HL-60/S4 treated with phorbol 12-myristate 13-acetate at 8.2 ng/mL for 4 days and 3 days (cell line): ENCODE measurements around the gene WBP1L.

Experiments
- in situ Hi-C: fragments of 300-500 bp; cut with MboI; formaldehyde crosslinking; loops from 2 replicates; pipeline ENCODE4 v1.15.0; 2022; ENCODE audit warnings: low sequenced_read_pairs

WBP1L gene

DNA sequence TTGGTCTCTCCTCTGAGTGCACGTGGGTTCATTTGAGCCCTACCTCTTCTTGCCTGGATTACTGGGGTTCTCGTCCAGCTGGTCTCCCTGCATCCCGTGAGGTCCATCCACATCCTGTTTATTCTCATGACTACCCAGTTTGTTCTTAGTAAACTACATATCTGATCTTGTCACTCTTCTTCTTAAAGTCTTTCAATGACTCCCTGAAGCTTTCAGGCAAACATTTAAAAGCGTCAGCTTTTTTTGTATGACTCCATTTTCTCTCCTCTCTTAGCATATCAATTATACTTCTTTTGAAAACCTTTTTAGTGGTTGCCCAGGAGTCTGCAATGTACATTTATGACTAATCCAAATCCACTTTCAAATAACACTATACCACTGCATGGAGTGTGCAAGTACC, 21.8 kb upstream of the WBP1L start:
- in situ Hi-C loops, result loop anchor here (10.0 kb wide), 1 partner anchor 113 kb away; the partner anchor contains the start of gene CYP17A1

DNA sequence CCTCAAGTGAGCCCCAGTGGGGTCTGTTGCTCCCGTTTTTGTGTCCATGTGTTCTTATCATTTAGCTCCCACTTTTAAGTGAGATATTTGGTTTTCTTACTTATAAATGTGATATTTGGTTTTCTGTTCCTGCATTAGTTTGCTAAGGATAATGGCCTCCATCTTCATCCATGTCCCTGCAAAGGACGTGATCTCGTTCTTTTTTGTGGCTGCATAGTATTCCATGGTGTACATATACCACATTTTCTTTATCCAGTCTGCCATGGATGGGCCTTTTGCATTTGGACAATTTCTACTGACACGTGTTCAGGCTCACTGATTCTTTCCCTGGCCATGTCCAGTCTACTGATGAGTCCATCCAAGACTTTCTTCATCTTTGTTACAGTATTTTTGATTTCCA, 19.8 kb upstream of the WBP1L start:
- in situ Hi-C loops, result loop anchor here (10.0 kb wide), 1 partner anchor 111 kb away; the partner anchor contains the start of gene CYP17A1

DNA sequence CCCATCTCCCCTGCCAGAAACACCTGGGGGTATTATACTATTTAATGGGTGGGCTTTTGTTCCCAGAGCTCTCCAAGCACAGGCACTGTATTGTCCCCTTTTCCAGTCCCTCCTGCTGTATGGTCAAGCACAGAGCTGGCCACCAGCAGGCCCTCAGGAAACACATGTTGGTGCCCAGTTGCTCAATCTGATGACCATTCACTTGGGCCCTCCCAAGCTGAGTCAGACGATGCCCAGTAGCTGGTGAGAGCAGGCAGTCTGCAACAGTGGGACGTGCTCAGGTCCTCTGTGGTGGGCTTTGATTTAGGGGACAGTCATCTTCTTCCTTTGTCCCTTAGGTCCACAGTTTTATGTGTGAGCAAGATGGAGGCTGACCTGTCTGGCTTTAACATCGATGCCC, 17.5 kb upstream of the WBP1L start:
- in situ Hi-C loops, result loop anchor here (10.0 to 25.0 kb wide), 2 partner anchors 109 to 336 kb away; partner anchors contain the start of gene CYP17A1

DNA sequence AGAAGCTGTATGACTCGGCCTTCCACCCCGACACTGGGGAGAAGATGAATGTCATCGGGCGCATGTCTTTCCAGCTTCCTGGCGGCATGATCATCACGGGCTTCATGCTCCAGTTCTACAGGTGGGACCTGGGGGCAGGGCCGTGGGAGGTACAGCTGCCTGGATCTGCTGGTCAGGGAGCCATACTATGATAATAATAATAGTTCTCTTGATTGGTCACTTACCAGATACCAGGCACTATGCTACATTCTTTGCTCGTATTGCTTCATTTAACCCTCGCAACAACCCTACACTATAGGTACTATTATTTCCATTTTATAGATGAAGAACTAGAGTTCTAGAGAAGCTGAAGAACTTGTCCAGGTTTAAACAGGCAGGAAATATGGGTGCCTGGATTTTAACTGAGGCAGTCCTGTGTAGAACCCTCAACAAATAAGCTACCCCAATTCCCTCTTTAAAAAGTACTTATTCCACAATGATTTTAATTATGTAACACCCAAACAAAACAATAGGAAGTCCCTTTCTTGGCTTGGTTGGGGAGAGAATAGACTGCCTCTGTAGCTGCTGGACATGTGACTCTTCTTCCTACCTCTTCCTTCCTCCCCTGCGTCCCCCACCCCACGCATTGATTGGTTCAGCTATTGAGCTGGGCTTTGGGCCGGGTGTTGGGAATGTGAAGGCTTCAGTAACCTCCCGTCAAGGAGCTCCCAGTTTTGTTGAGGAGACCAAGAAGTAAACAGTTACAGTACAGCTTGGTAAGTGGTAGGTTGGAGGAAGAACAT, 16.5 kb upstream of the WBP1L start:
- in situ Hi-C loops, result loop anchor here (10.0 to 25.0 kb wide), 2 partner anchors 108 to 335 kb away; partner anchors contain the start of gene CYP17A1

DNA sequence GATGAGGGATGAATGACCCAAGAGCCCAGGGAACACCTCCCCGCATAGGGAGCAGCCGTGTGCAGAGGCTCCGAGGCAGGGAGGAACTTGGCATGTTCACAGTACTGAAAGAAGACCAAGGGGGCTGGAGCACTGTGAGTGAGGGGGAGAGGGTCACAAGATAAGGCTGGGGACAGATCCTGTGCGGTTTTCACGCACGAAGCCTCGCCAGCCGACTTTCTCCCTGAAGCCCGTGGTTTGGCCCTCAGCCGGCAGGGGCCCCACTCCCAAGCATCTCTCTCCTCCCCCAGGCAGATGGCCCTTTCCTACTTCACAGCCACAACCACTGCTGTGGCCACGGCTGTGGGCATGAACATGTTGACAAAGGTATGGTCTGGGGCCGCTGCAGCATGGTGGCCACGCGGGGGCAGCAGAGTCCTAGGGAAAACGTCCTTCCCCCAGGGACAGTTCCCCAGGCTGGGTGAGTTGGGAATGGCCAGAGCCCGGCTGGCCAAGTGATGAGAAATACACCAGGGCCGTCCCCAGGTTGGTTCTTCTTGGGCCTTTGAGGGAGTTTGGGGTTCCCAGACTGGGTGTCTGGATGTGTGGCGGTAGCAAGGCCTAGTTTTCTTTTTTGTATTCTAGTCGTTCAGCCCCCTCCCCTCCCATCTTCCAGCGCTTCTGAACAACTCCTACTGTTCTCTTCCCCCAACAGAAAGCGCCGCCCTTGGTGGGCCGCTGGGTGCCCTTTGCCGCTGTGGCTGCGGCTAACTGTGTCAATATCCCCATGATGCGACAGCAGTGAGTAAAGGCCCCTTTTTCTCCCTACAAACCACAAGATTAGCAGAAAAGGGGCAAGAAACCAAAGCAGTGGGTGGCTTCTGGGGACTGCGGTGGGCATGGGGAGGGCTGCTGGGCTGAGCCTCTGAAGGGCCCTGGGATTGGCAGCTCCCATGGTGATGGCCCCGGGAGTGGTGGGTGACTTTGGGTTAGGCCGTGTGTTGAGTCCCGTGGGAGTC, 14.4 kb upstream of the WBP1L start:
- in situ Hi-C loops, result loop anchor here (10.0 to 25.0 kb wide), 3 partner anchors 105 to 333 kb away; partner anchors contain the start of genes CNNM2 and CYP17A1

DNA sequence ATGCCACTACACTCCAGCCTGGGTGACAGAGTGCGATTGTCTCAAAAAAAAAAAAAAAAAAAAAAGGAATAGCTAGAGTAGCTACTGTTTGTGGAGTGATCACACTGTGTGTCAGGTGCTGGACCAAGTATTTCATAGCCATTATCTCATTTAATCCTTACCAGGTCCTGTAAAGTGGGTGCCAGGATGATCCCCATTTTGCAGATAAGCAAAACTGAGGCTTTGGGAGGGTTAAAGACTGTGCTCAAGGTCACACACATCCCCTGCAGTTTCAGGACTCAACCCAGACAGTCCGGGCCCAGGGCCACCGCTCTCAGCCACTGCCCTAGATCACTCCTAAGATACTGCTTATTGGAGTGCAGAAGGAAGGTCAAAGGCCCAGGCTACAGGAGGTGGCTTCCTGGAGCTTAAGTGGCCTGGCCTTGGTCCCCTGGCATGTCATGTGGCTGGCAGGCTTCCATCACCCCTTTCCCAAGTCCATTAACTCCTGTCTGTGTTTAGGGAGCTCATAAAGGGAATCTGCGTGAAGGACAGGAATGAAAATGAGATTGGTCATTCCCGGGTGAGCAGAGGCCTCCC, 12.4 kb upstream of the WBP1L start:
- in situ Hi-C loops, result loop anchor here (10.0 to 25.0 kb wide), 2 partner anchors 183 to 331 kb away; partner anchors contain the start of gene CNNM2

DNA sequence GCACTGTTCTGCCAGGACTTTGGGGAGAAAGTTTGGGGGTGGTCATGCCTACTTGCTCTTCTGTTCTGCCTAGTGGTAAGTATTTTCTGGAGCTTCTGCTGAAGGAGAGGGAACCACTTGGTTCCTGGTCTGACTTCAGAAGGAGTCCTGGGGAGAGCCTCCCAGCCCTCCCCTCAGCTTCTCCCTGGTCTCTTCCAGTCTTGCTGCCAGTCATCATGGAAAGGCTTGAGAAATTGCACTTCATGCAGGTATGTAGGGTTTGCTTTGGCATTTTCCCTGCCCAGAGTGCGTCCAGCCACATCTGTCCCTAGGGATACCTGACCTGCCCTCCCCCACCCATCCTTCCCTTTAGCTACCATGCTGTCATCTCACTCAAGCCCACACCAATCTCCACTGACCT, 11.1 kb upstream of the WBP1L start:
- in situ Hi-C loops, result loop anchor here (10.0 to 25.0 kb wide), 2 partner anchors 182 to 330 kb away; partner anchors contain the start of gene CNNM2

DNA sequence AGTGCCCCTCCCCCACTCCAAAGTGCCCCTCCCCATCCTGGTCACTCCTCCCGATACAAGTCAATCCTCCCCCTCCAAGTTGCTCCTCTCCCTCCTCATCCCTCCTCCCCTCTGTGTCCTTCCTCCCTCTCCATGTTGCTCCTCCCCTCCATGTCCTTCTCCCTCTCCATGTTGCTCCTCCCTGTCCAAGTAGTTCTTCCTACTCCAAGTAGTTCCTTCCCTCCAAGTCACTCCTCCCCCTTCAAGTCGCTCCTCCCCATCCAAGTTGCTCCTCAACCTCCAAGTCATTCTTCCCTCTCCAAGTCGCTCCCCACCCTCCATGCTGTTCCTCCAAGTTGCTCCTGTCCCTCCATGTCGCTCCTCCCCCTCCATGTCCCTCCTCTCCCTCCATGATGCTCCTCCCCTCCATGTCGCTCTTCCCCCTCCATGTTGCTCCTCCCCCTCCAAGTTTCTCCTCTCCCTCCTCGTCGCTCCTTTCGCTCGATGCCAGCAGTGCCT, 8.6 kb upstream of the WBP1L start:
- in situ Hi-C loops, result loop anchor here (10.0 to 25.0 kb wide), 2 partner anchors 180 to 327 kb away; partner anchors contain the start of gene CNNM2

DNA sequence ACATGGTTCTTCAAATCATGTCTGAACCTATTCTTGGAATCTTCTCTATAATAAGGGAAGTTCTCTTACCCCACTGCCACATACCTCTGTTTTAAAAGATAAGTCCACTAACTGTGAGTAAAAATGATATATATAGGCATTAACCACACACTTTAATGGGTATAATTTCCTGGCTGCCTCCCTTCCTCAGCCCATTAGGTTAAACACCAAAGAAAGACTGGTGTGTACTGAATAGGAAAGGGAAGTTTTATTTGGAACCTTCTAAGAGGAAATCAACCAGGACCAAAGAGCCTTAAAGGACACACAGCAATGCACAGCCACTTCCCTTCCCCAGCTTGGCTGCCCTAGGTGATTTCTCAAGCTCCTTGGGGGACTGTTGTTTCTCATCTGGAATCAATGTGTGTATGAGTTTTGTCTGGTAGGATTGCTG, 5.0 kb upstream of the WBP1L start:
- in situ Hi-C loops, result loop anchor here (10.0 to 25.0 kb wide), 2 partner anchors 176 to 324 kb away; partner anchors contain the start of gene CNNM2

DNA sequence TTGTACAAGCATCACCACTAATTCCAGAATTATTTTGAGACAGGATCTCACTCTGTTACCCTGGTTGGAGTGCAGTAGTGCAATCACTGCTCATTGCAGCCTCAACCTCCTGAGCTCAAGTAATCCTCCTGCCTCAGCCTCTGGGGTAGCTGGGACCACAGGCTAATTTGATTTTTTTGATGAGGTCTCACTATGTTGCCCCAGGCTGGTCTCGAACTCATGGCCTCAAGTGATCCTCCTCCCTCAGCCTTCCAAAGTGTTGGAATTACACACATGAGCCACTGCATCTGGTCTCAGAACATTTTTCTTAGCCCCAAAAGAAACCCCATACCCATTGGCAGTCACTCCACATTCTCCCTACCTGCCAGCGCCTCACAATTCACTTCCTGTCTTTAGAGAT, 3.5 kb upstream of the WBP1L start:
- in situ Hi-C loops, result loop anchor here (5.0 to 25.0 kb wide), 2 partner anchors 72 to 322 kb away; no protein-coding TSS in a partner anchor

DNA sequence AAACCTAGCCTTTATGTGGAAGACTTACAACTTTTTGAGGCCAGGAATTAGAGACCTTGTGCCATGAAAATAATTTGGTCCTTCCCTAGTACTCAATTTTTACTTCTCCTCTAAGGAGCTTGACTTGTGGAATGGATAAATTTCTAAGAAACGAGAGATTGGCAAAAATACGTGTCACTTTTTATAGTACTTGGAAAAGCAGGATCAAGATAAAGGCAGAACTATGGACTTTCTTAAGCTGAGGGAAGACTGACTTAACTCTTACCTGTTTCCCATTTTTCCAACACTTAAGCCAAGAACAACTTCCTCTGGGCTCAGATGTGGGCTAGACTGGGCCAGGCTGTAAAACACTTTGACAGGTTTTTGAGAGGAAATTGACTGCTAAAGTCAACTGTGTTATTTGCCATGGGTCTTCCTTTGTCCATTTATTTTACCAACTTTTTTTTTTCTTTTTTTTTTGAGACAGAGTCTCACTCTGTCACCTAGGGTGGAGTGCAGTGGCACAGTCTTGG, 2.0 kb upstream of the WBP1L start:
- in situ Hi-C loops, result loop anchor here (5.0 to 25.0 kb wide), 2 partner anchors 71 to 321 kb away; no protein-coding TSS in a partner anchor

DNA sequence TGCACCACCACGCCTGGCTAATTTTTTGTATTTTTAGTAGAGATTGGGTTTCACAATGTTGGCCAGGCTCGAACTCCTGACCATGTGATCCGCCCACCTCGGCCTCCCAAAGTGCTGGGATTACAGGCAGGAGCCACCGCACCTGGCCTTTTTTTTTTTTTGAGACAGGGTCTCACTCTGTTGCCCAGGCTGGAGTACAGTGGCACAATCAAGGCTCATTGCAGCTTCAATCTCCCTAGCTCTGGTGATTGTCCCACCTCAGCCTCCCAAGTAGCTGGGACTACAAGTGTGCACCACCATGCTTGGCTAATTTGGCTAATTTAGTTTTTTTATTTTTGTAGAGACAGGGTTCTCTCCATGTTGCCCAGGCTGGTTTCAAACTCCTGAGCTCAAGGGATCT, 1.4 kb upstream of the WBP1L start:
- in situ Hi-C loops, result loop anchor here (5.0 to 25.0 kb wide), 2 partner anchors 70 to 320 kb away; no protein-coding TSS in a partner anchor

DNA sequence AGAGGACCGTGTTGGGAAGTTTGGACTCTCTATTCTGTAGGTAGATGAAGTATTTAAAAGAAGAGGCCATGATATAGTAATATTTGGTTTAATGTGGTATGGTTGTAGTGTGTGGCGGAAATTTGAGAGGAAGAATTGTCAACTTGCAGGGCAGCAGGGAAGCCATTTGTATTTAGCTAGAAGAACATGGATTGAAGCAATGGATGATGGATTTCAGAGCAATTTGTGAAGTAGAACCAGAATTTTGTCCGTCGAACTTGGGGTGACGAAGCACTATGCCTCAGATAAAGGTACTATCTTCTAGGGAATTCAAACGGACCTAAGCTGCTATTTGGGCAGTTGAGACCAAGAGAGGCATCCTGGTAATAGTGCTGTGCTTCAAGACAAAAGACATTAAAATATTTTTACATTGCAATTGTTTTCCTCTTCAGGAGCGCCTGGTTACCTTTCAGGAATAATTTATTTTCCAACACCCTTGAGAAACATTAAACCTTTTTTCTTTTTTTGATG, 615 bp upstream of the WBP1L start:
- in situ Hi-C loops, result loop anchor here (5.0 to 25.0 kb wide), 2 partner anchors 69 to 319 kb away; no protein-coding TSS in a partner anchor

DNA sequence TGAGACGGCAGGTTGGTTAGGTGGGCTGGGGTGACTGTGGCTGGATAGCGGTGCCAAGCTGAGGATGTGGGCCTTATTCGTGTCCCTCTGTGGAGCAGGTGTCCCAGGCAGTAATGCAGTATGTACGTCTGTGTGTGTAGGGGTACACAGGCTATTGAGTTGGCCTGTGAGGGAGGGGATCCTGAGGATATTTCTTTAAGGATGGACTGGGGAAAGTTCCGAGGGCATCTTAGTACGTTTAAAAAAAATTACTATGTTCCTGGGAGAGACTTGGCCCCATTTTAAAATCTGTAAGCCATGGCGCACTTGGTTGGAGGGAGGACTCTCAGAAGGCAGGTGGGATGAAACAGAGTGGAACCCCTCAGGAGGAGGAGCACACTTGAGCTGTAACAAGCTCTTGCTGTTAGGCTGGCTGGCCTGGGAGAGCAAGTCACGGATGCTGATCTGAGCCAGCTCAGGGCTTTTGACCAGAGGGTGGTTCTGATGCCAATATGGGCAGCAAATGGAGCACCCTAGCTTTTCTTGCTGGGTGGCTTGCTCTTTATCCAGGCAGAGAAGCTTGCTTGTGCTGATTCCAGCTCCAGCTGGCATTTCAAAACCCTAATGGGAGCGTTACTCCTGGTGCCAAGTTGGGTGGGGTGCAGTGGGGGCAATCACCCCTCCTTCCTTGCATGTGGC, 765 bp downstream of the WBP1L start:
- in situ Hi-C loops, result loop anchor here (5.0 to 25.0 kb wide), 2 partner anchors 68 to 318 kb away; no protein-coding TSS in a partner anchor

DNA sequence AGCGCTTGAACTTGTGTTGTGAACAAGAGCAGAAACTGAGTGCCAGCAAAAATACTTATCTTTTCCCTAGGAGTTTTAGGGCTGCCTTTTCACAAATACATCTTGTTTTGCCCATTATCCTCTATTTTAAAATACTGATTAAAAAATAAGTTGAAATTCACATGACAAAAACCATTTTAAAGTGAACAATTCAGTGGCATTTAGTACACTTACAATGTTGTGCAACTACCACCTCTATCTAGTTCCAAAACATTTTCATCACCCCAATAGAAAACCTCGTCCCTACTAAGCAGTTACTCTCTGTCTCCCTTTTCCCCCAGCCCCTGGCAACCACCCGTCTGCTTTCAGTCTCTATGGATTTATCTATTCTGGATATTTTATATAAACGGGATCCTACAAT, 1.4 kb downstream of the WBP1L start:
- in situ Hi-C loops, result loop anchor here (25.0 kb wide), 1 partner anchor 317 kb away; no protein-coding TSS in a partner anchor

DNA sequence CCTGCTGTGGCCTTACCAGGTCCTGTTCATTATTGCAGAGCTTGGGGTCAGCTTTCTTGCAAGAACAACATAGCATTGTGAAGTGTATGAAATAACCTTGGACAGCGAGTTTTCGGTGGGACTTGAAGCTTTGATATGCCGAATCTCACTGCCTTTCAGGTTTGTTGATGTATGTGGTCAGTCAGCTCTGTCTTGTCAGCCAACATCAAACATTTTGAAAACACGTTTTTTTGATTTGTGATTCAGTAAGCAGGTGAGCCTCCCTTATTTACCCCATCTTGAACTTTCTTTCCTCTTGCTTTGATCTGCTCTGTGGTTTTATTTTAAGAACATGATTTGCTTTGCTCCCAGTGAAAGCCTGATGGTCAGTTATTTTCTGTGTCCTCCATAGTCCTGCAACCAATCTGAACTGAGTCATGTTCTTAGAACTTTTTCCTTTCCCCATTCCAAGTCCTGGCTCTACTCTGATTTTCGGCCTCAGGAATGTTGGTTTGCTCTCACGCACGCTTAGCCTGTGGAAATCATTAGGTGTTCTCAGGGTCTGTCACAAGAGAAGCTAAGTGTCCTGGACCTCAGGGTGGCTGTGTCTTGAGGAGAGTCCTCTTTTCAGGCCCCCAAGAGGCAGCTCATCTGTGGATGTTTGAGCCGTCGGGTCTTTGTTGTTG, 8.7 kb downstream of the WBP1L start:
- in situ Hi-C loops, result no loop called here

DNA sequence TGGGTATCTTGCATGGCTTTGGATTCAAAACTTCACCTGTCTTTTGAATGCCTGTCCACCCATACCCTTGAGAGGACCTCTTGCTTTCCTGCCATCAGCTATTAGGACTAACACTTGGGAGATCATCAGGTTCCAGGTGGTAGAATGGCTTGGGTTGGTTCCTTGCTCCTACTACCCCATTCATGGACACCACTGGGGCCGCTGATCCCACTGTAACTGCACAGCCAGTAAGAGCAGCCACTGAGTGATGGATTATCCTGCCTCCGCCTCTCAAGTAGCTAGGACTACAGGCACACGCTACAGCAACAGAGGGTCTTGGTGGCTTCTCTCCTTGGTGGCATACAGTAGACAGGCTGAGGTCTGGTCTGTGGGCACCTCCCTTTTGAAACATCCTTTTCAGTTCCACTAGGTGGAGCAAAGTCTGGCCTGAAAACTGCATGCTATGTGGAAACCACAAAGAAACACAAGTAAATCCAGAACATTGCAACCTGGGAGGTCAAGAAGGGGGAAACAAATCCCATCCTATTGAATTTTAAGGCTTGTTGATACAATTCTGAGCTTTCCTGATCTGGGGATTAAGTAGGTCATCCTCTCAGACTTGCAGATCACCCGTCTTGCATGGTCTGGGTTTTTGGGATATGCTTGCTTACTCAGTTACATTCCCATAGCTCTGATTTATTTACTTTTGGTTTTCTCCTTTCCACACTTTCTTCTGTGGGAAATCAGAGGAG, 9.4 kb downstream of the WBP1L start:
- in situ Hi-C loops, result no loop called here

DNA sequence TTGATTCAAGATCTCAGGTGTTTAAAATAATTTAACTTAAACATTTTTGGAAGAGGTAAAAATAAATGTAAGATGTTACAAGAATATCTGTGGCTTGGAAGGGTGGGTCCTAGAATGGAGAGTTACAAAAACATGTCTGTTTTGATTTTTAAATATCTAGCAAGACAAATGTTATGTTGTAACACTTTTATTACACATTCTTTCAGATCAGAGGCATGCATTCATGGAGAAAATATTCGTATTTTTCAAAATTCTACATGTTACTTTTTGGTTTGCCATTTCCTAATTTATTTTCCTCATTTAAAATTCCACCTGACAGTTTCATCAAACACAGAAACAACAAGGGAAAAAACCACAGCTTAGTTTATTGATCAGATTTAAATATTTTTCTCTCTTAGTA, 10.0 kb downstream of the WBP1L start:
- in situ Hi-C loops, result no loop called here
